H1 (cell line): Measurements from ENCODE around the gene FHAD1. TPM values are rescaled to one million over a fixed set of nuclear protein-coding genes. Genes with fewer than 3 reads are reported as not detected.

Experiments
- CTCF ChIA-PET: fragments of 300-600 bp; sonication (Branson Sonifier 250); formaldehyde crosslinking; loops from one replicate; lab custom pipeline; 2021; ENCODE audit not compliant: partially characterized antibody; lab: Charles Lee
- POLR2A ChIA-PET: fragments of 300-600 bp; sonication (Branson Sonifier 250); formaldehyde crosslinking; loops from one replicate; lab custom pipeline; 2021; ENCODE audit warnings: inconsistent platforms; ENCODE audit not compliant: partially characterized antibody; lab: Charles Lee
- DNase-seq, 2 experiments: peaks; one replicate each; pipeline versions ENCODE4 v3.0.0 to v3.0.0-alpha.2; 2010 to 2022; ENCODE audit warnings: low spot score in 2 of 2, low read depth in 1 of 2, mixed read lengths in 1 of 2
- FAIRE-seq: peaks from 2 replicates; lab custom pipeline; 2011; peaks lifted over from hg19 to GRCh38; lab: Jason Lieb, UNC
- H2AFZ ChIP-seq: 2 replicates; pipeline ENCODE4 v1.8.1; 2012; ENCODE audit warnings: low read length, inconsistent platforms
- H2AK5ac ChIP-seq: 2 replicates; pipeline ENCODE4 v1.6.1; 2013; ENCODE audit warnings: low read depth, low read length
- H2BK120ac ChIP-seq: replicated peaks from 2 replicates; pipeline ENCODE3; 2013; ENCODE audit warnings: low read depth, low read length, inconsistent platforms
- H2BK12ac ChIP-seq: 2 replicates; pipeline ENCODE4 v1.6.1; 2013; ENCODE audit warnings: low read depth, low read length
- H2BK15ac ChIP-seq: 2 replicates; pipeline ENCODE4 v1.6.1; 2013; ENCODE audit warnings: low read length
- H2BK20ac ChIP-seq: 2 replicates; pipeline ENCODE4 v1.6.1; 2013; ENCODE audit warnings: low read length
- H2BK5ac ChIP-seq: 2 replicates; pipeline ENCODE4 v1.6.1; 2013; ENCODE audit warnings: low read depth, low read length
- H3K14ac ChIP-seq: 2 replicates; pipeline ENCODE4 v1.6.1; 2013; ENCODE audit warnings: inconsistent platforms; ENCODE audit not compliant: insufficient read length
- H3K18ac ChIP-seq: 2 replicates; pipeline ENCODE4 v1.6.1; 2013; ENCODE audit warnings: low read length; ENCODE audit errors: extremely low read depth
- H3K23ac ChIP-seq: 2 replicates; pipeline ENCODE4 v1.6.1; 2013; ENCODE audit warnings: inconsistent platforms; ENCODE audit not compliant: insufficient read length
- H3K23me2 ChIP-seq: 2 replicates; pipeline ENCODE4 v1.6.1; 2013; ENCODE audit warnings: low read depth, low read length
- H3K27ac ChIP-seq: 2 replicates; pipeline ENCODE4 v1.6.1; 2011; ENCODE audit warnings: low read depth, low read length, inconsistent platforms
- H3K27me3 ChIP-seq, 4 experiments: replicated peaks in 1 of 4; 1 replicate in 1 of 4; 2 replicates in 3 of 4; pipeline versions ENCODE4 v1.6.1 to v1.8.1; 2011 to 2013; ENCODE audit warnings: low read length in 3 of 4, mild to moderate bottlenecking in 3 of 4, inconsistent platforms in 2 of 4, mixed read lengths in 2 of 4, moderate library complexity in 1 of 4; ENCODE audit not compliant: control insufficient read depth in 3 of 4, insufficient read depth in 3 of 4; ENCODE audit errors: extremely low read depth in 1 of 4
- H3K36me3 ChIP-seq, 4 experiments: 2 replicates each; pipeline versions ENCODE4 v1.6.1 to v1.8.1; 2011 to 2013; ENCODE audit warnings: mild to moderate bottlenecking in 4 of 4, low read length in 3 of 4, moderate library complexity in 2 of 4, control low read depth in 1 of 4, inconsistent platforms in 1 of 4; ENCODE audit not compliant: insufficient read depth in 4 of 4, control insufficient read depth in 2 of 4
- H3K4ac ChIP-seq: replicated peaks from 2 replicates; pipeline ENCODE3; 2013; ENCODE audit warnings: low read length, low read depth, mixed read lengths, inconsistent platforms; ENCODE audit not compliant: insufficient read length
- H3K4me1 ChIP-seq, 4 experiments: replicated peaks in 1 of 4; 1 replicate in 1 of 4; 2 replicates in 3 of 4; pipeline versions ENCODE4 v1.6.1 to v1.8.1; 2011 to 2013; ENCODE audit warnings: low read length in 3 of 4, inconsistent platforms in 2 of 4, mixed read lengths in 1 of 4; ENCODE audit not compliant: insufficient read depth in 4 of 4, control insufficient read depth in 3 of 4
- H3K4me2 ChIP-seq, 2 experiments: 2 replicates each; pipeline versions ENCODE4 v1.6.1 to v1.8.1; 2011 to 2013; ENCODE audit warnings: low read depth in 2 of 2, low read length in 2 of 2, control low read depth in 1 of 2, inconsistent platforms in 1 of 2, mild to moderate bottlenecking in 1 of 2; ENCODE audit not compliant: insufficient read depth in 1 of 2
- H3K4me3 ChIP-seq, 4 experiments: fragments of 200-600, 300-600 bp in 1 of 4; sonication (generic), shearing (Covaris generic), sonication (Bioruptor Twin) in 1 of 4; 2 replicates each; pipeline versions ENCODE4 v1.5.1 to v1.8.1; 2011 to 2016; ENCODE audit warnings: low read length in 4 of 4, low read depth in 3 of 4, control low read depth in 2 of 4, inconsistent platforms in 2 of 4, mild to moderate bottlenecking in 2 of 4, mixed read lengths in 1 of 4, moderate library complexity in 1 of 4; ENCODE audit not compliant: insufficient read depth in 2 of 4; ENCODE audit errors: extremely low read depth in 1 of 4
- H3K56ac ChIP-seq: replicated peaks from 2 replicates; pipeline ENCODE3; 2013; ENCODE audit warnings: low read depth, mild to moderate bottlenecking, mixed read lengths, low read length, inconsistent platforms; ENCODE audit not compliant: insufficient read length
- H3K79me1 ChIP-seq: 2 replicates; pipeline ENCODE4 v1.6.1; 2013; ENCODE audit warnings: low read depth, low read length, control low read depth
- H3K79me2 ChIP-seq, 2 experiments: 2 replicates each; pipeline versions ENCODE4 v1.6.1 to v1.8.1; 2012 to 2013; ENCODE audit warnings: low read length in 2 of 2, mild to moderate bottlenecking in 2 of 2, inconsistent platforms in 1 of 2; ENCODE audit not compliant: insufficient read depth in 2 of 2, control insufficient read depth in 1 of 2
- H3K9ac ChIP-seq, 4 experiments: replicated peaks in 1 of 4; 1 replicate in 1 of 4; 2 replicates in 3 of 4; pipeline versions ENCODE4 v1.6.1 to v1.8.1; 2011 to 2013; ENCODE audit warnings: low read depth in 3 of 4, low read length in 3 of 4, control low read depth in 2 of 4, mild to moderate bottlenecking in 2 of 4, moderate library complexity in 2 of 4, inconsistent platforms in 1 of 4; ENCODE audit errors: extremely low read depth in 1 of 4
- H3K9me3 ChIP-seq, 2 experiments: 2 replicates each; pipeline versions ENCODE4 v1.6.1 to v1.8.1; 2012 to 2013; ENCODE audit warnings: mild to moderate bottlenecking in 2 of 2, moderate library complexity in 2 of 2, control low read depth in 1 of 2, inconsistent platforms in 1 of 2, low read depth in 1 of 2, low read length in 1 of 2, mixed read lengths in 1 of 2; ENCODE audit not compliant: insufficient read depth in 2 of 2
- H4K20me1 ChIP-seq, 2 experiments: replicated peaks in 1 of 2; 2 replicates each; pipeline versions ENCODE3 to v1.8.1; 2011 to 2013; ENCODE audit warnings: inconsistent platforms in 2 of 2, low read length in 2 of 2, mild to moderate bottlenecking in 1 of 2; ENCODE audit not compliant: insufficient read depth in 2 of 2, control insufficient read depth in 1 of 2
- H4K5ac ChIP-seq: 2 replicates; pipeline ENCODE4 v1.6.1; 2013; ENCODE audit warnings: low read length, low read depth, mixed read lengths, inconsistent platforms; ENCODE audit not compliant: insufficient read length
- H4K8ac ChIP-seq: 2 replicates; pipeline ENCODE4 v1.8.0; 2013; ENCODE audit warnings: mild to moderate bottlenecking, moderate library complexity, low read length, inconsistent platforms; ENCODE audit not compliant: insufficient read depth; ENCODE audit errors: extremely low read depth
- H4K91ac ChIP-seq: replicated peaks from 2 replicates; pipeline ENCODE3; 2013; ENCODE audit warnings: low read length, mixed read lengths, inconsistent platforms; ENCODE audit not compliant: insufficient read length
- CHD2 ChIP-seq: IDR thresholded peaks from 2 replicates; pipeline ENCODE4 v1.6.1; 2012; ENCODE audit warnings: low read length, improper control_type of control experiment
- CREB1 ChIP-seq: IDR thresholded peaks from 2 replicates; pipeline ENCODE4 v1.6.1; 2012; ENCODE audit warnings: inconsistent platforms
- EZH2 ChIP-seq: fragments of 200-600 bp; sonication (generic); IDR thresholded peaks from 2 replicates; pipeline ENCODE4 v1.7.1; 2012; ENCODE audit warnings: low read depth, mild to moderate bottlenecking, moderate library complexity, low read length, inconsistent platforms; ENCODE audit not compliant: severe bottlenecking
- JUND ChIP-seq: IDR thresholded peaks from 2 replicates; pipeline ENCODE4 v1.6.1; 2011; ENCODE audit warnings: mild to moderate bottlenecking, improper control_type of control experiment, low read length
- MAFK ChIP-seq: IDR thresholded peaks from 2 replicates; pipeline ENCODE4 v1.6.1; 2012; ENCODE audit warnings: low read depth, mild to moderate bottlenecking, improper control_type of control experiment, low read length
- PHF8 ChIP-seq: fragments of 200-600 bp; sonication (generic); conservative IDR thresholded peaks from 2 replicates; pipeline ENCODE4 v1.7.1; 2012; ENCODE audit warnings: low read depth, mild to moderate bottlenecking, inconsistent platforms, low read length, moderate library complexity
- SIRT6 ChIP-seq: IDR thresholded peaks from one replicate; pipeline ENCODE4 v1.7.1; 2012; ENCODE audit warnings: low read length, inconsistent platforms
- SIX5 ChIP-seq: IDR thresholded peaks from 2 replicates; pipeline ENCODE4 v1.6.1; 2011; ENCODE audit warnings: mild to moderate bottlenecking, low read depth, low read length
- TBP ChIP-seq: IDR thresholded peaks from 2 replicates; pipeline ENCODE4 v1.6.1; 2011; ENCODE audit warnings: low read depth, low read length, improper control_type of control experiment
- WGBS, 2 experiments: shearing (Covaris generic) in 1 of 2; methylation state at CpG; one replicate each; pipeline versions ENCODE4 v1.1.6 to v1.1.7; 2013 to 2015; ENCODE audit warnings: low lambda C conversion rate in 2 of 2, mixed read lengths in 2 of 2, inconsistent platforms in 1 of 2, low coverage in 1 of 2, missing lambda C conversion rate in 1 of 2; ENCODE audit not compliant: insufficient replicate concordance in 2 of 2, insufficient coverage in 1 of 2, insufficient read length in 1 of 2; ENCODE audit errors: extremely low coverage in 1 of 2, missing lambda C conversion rate in 1 of 2; 5-methylcytosine and 5-hydroxymethylcytosine counted together
- polyA plus RNA-seq, 7 experiments: library from polyadenylated mRNA; depleted of rRNA in 3 of 7; stranded (reverse) in 5 of 7; unstranded in 2 of 7; fragments of >200 nt in 5 of 7; fragments of 200-250 nt in 2 of 7; gene quantifications; 1 replicate in 5 of 7; 2 replicates in 1 of 7; 4 replicates in 1 of 7; pipeline versions ENCODE4 v1.2.1 to v1.2.3, GENCODE V29; 2011 to 2013; ENCODE audit warnings: missing spikeins in 2 of 7, mixed read lengths in 2 of 7
- total RNA-seq: library from RNA; stranded (reverse); fragmentation: NEBNext Ultra II Directional; extraction: Animal tissue kit (Norgen Biotek cat#: 25700); gene quantifications from 2 replicates; pipeline ENCODE4 v1.2.1, GENCODE V29; 2021

FHAD1 gene
- total and polyA plus RNA-seq, 2 of the 8 experiments (the other 6 are each of a cell fraction or from before 2014, with no cell fraction given) = 0.39 to 0.69 TPM

DNA sequence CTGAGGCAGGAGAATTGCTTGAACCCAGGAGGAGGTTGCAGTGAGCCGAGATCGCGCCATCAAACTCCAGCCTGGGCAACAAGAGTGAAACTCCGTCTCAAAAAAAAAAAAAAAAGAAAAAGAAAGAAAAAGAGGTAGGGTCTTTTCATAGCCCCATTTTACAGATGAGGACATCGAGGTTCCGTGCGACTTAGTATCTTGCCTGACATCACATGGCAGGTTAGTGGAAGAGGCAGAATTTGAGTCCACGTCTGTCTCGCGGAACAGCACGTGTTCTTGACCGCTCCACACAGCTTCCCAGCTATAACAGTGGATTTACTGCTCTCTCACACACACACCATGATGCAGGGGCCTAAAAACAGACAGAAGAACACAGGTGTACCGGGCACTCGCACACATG is 192.3 kb downstream of the FHAD1 start:
- Histone ChIP-seq H3K27me3 (no peaks in the 10 kb centered on the region), H3K27ac (no peak overlapping the region), H3K23me2 (peaks cover 2% of the 10 kb centered on the region; the same call in 1 of the 2 replicates), H3K4me1 (no peaks in the 10 kb centered on the region; a peak in 1 of 7 replicates), H3K18ac (no peak overlapping the region), H3K23ac (no peak overlapping the region), H2AK5ac (no peak overlapping the region), H3K56ac (no peak overlapping the region), H4K91ac (no peak overlapping the region), H3K4me2 (no peak overlapping the region), H4K5ac (no peak overlapping the region), H2BK120ac (no peak overlapping the region), H3K9me3 (no peaks in the 10 kb centered on the region), H4K20me1 (peaks cover 0 to 2% of the 10 kb centered on the region in 2 experiments), H3K4me3 (no peak overlapping the region), H2BK15ac (no peak overlapping the region), H2BK5ac (no peak overlapping the region), H3K4ac (no peak overlapping the region), H3K36me3 (no peaks in the 10 kb centered on the region), H3K9ac (no peak overlapping the region), H3K79me2 (no peaks in the 10 kb centered on the region), H4K8ac (no peak overlapping the region), H3K14ac (no peak overlapping the region), H2BK20ac (no peak overlapping the region), H2BK12ac (no peak overlapping the region), H2AFZ (no peak overlapping the region), H3K79me1 (no peaks in the 10 kb centered on the region)
- WGBS, 2 experiments = 96% methylated on average over 14 of the region's 14 CpGs; no CpG with 5 or more reads in 1 of the 2 experiments
- ChIA-PET CTCF (interaction anchor here (0.9 to 1.0 kb wide), 2 partner anchors 9 to 11 kb away, joined by 3 to 4 read pairs; no protein-coding TSS in a partner anchor), POLR2A (no interaction called here)
- DNase-seq (no peak), FAIRE-seq (no peak)
- TF ChIP-seq SIX5 (no peak), MAFK (no peak), SIRT6 (no peak), EZH2 (no peak), CREB1 (no peak), PHF8 (no peak), TBP (no peak), CHD2 (no peak), JUND (no peak)
